Esophagus muscularis mucosa (tissue), 4 donors: ENCODE data around the gene GPR173. TPM values are rescaled to one million over a fixed set of nuclear protein-coding genes. Genes with fewer than 3 reads are reported as not detected.

Source experiments
- DNase-seq: peaks from one replicate; pipeline ENCODE4 v3.0.0-alpha.2; 2017; ENCODE audit errors: extremely low spot score
- H3K27ac ChIP-seq, 4 donors: fragments of 200-600 bp; sonication (generic); replicated peaks in 1 of 4; 1 replicate in 3 of 4; 2 replicates in 1 of 4; pipeline ENCODE4 v1.5.1; 2016 to 2019; ENCODE audit warnings: mild to moderate bottlenecking in 1 of 4
- H3K27me3 ChIP-seq, 4 donors: fragments of 200-600 bp; sonication (generic); one replicate each; pipeline versions ENCODE4 v1.5.1 to v1.6.0; 2016 to 2019
- H3K36me3 ChIP-seq, 4 donors: fragments of 200-600 bp; sonication (generic); one replicate each; pipeline ENCODE4 v1.5.1; 2016 to 2019
- H3K4me1 ChIP-seq, 4 donors: fragments of 200-600 bp; sonication (generic); one replicate each; pipeline ENCODE4 v1.5.1; 2016 to 2019
- H3K4me3 ChIP-seq, 4 donors: fragments of 200-600 bp; sonication (generic); 1 replicate in 2 of 4; 2 replicates in 2 of 4; pipeline ENCODE4 v1.5.1; 2016 to 2019; ENCODE audit warnings: mild to moderate bottlenecking in 4 of 4, moderate library complexity in 1 of 4
- H3K9me3 ChIP-seq, 4 donors: fragments of 200-600 bp; sonication (generic); 1 replicate in 3 of 4; 2 replicates in 1 of 4; pipeline ENCODE4 v1.5.1; 2016 to 2019
- EP300 ChIP-seq: sonication (generic); formaldehyde crosslinking; IDR thresholded peaks from one replicate; pipeline ENCODE4 v1.6.1; 2017; ENCODE audit warnings: antibody characterized with exemption
- POLR2A ChIP-seq: fragments of 450-650 bp; IDR thresholded peaks from one replicate; pipeline ENCODE4 v1.6.1; 2017; ENCODE audit warnings: antibody characterized with exemption, moderate library complexity, mild to moderate bottlenecking, low read depth
- POLR2AphosphoS5 ChIP-seq, 2 donors: sonication (generic); formaldehyde crosslinking; IDR thresholded peaks; one replicate each; pipeline ENCODE4 v1.6.1; 2017; ENCODE audit warnings: antibody characterized with exemption in 2 of 2
- WGBS: methylation state at CpG from one replicate; pipeline ENCODE4 v1.1.5; 2018; 5-methylcytosine and 5-hydroxymethylcytosine counted together
- intact Hi-C: fragments of 100-400 bp; cut with DNase I; formaldehyde crosslinking; loops from one replicate; pipeline ENCODE4 v1.15.1; 2023
- total RNA-seq, 4 donors: library from RNA; depleted of rRNA; stranded (reverse); fragments of >200 nt; gene quantifications; one replicate each; pipeline versions ENCODE4 v1.1.0 to v1.2.1, GENCODE V29; 2016
- TF ChIP-seq, protein P1 (sequence below), 3 experiments: fragments of 200-600 bp in 2 of 3; fragments of 450-650 bp in 1 of 3; sonication (generic) in 2 of 3; IDR thresholded peaks; one replicate each; pipeline ENCODE4 v1.5.1; 2017 to 2019; ENCODE audit warnings: antibody characterized with exemption in 3 of 3, mild to moderate bottlenecking in 2 of 3, moderate library complexity in 1 of 3

GPR173 gene
- total RNA-seq, 4 donors from 2014 or later: 0.83 to 2.8 (median 0.90) TPM

- no peak for TF ChIP-seq POLR2A
- TF ChIP-seq, protein P1, sequence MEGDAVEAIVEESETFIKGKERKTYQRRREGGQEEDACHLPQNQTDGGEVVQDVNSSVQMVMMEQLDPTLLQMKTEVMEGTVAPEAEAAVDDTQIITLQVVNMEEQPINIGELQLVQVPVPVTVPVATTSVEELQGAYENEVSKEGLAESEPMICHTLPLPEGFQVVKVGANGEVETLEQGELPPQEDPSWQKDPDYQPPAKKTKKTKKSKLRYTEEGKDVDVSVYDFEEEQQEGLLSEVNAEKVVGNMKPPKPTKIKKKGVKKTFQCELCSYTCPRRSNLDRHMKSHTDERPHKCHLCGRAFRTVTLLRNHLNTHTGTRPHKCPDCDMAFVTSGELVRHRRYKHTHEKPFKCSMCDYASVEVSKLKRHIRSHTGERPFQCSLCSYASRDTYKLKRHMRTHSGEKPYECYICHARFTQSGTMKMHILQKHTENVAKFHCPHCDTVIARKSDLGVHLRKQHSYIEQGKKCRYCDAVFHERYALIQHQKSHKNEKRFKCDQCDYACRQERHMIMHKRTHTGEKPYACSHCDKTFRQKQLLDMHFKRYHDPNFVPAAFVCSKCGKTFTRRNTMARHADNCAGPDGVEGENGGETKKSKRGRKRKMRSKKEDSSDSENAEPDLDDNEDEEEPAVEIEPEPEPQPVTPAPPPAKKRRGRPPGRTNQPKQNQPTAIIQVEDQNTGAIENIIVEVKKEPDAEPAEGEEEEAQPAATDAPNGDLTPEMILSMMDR (IDR thresholded peaks at IDR 0.05): no peak
- TF ChIP-seq POLR2AphosphoS5 (IDR thresholded peaks at IDR 0.05): no peak
- TF ChIP-seq EP300: no peak
These were observed 44.6 kb upstream of the GPR173 start for GRCh38 chrX:53004038-53004437.

GRCh38 chrX:53004811-53005210 is 43.8 kb upstream of the GPR173 start:
- intact Hi-C loops: no loop called here
- Histone ChIP-seq H3K27me3 (peaks cover 0 to 6% (median 2%) of the 10 kb centered on the region in 4 donors), H3K9me3 (peaks cover 0 to 7% (median 0%) of the 10 kb centered on the region in 4 donors), H3K4me1 (peaks cover 0 to 6% (median 1%) of the 10 kb centered on the region in 4 donors), H3K36me3 (no peaks in the 10 kb centered on the region), H3K27ac (no peak overlapping the region), H3K4me3 (no peak overlapping the region)
- no peak for DNase-seq
- TF ChIP-seq POLR2A (no peak), POLR2AphosphoS5 (IDR thresholded peaks at IDR 0.05) (no peak), EP300 (no peak)
- TF ChIP-seq, protein P1 (IDR thresholded peaks at IDR 0.05): no peak
- 30% methylated on average over 4 of the region's 4 CpGs for WGBS

More at GRCh38 chrX:53004038-53004437, 44.6 kb upstream of the GPR173 start:
- no peak for DNase-seq
- Histone ChIP-seq H3K27ac (no peak overlapping the region), H3K9me3 (peaks cover 0 to 7% (median 0%) of the 10 kb centered on the region in 4 donors), H3K36me3 (no peaks in the 10 kb centered on the region), H3K4me3 (no peak overlapping the region), H3K4me1 (peaks cover 0 to 6% (median 1%) of the 10 kb centered on the region in 4 donors), H3K27me3 (peaks cover 0 to 6% (median 2%) of the 10 kb centered on the region in 4 donors)
- intact Hi-C loops: no loop called here
- WGBS: 76% methylated on average over 3 of the region's 4 CpGs

DNA sequence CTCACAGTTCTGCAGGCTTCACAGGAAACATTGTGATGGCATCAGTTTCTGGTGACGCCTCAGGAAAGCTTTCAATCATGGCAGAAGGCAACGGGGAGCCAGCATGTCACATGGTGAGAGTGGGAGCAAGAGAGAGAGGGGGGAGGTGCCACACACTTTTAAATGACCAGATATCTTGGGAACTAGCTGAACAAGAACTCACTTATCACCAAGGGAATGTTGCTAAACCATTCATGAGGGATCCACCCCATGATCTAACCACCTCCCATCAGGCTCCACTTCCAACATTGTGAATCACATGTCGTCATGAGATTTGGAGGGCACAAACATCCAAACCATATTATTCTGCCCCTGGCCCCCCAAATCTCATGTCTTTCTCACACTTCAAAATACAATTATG is 43.3 kb upstream of the GPR173 start:
- Histone ChIP-seq H3K9me3 (peaks cover 0 to 7% (median 0%) of the 10 kb centered on the region in 4 donors), H3K27me3 (peaks cover 0 to 5% (median 2%) of the 10 kb centered on the region in 4 donors), H3K36me3 (no peaks in the 10 kb centered on the region), H3K4me1 (peaks cover 0 to 6% (median 1%) of the 10 kb centered on the region in 4 donors), H3K27ac (no peak overlapping the region), H3K4me3 (no peak overlapping the region)
- 40% methylated on average over 3 of the region's 3 CpGs for WGBS
- DNase-seq: no peak
- intact Hi-C loops: no loop called here
- TF ChIP-seq POLR2AphosphoS5 (IDR thresholded peaks at IDR 0.05) (no peak), POLR2A (no peak), EP300 (no peak)
- TF ChIP-seq, protein P1 (IDR thresholded peaks at IDR 0.05): no peak

DNA sequence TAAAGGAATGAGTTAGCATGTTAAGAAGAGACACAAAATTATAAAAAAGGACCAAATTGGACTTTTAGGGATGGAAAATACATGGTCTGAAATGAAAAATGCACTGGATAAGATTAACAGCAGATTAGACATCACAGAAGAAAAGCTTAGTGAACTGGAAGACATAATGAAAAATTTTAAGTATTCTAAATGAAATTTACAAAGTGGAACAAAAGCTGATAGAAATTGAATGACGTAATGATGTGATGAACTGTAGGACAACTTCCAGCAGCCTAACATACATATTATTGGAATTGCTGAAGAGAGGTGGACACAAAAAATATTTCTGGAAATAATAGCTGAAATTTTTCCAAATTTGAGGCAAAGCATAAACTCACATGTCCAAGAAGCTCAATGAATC is 39.6 kb upstream of the GPR173 start:
- Histone ChIP-seq H3K27me3 (no peaks in the 10 kb centered on the region), H3K27ac (no peak overlapping the region), H3K4me1 (peaks cover 0 to 6% (median 0%) of the 10 kb centered on the region in 4 donors), H3K9me3 (peaks cover 0 to 16% (median 0%) of the 10 kb centered on the region in 4 donors), H3K36me3 (no peaks in the 10 kb centered on the region), H3K4me3 (no peak overlapping the region)
- DNase-seq: no peak
- intact Hi-C loops: no loop called here
- TF ChIP-seq POLR2A (no peak), POLR2AphosphoS5 (IDR thresholded peaks at IDR 0.05) (no peak), EP300 (no peak)
- TF ChIP-seq, protein P1 (IDR thresholded peaks at IDR 0.05): no peak
- 94% methylated on average over 1 of the region's 1 CpG for WGBS

DNA sequence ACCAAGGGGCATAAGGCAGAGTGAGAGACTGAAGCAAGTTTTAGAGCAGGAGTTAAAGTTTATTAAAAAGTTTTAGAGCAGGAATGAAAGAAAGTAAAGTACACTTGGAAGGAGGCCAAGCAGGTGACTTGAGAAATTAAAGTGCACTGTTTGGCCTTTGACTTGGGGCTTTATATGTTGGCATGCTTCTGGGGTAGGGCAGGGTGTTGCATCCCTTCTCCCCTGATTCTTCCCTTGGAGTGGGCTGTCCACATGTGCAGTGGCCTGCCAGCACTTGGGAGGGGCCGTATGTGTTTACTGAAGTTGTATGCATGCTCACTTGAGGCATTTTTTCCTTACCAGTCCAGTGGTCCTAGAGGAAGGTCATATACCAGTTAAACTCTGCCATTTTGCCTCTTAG is 35.3 kb upstream of the GPR173 start:
- TF ChIP-seq POLR2AphosphoS5 (IDR thresholded peaks at IDR 0.05): no peak
- TF ChIP-seq, protein P1 (IDR thresholded peaks at IDR 0.05): no peak
- TF ChIP-seq EP300: no peak
- no peak for TF ChIP-seq POLR2A
- Histone ChIP-seq H3K27me3 (no peaks in the 10 kb centered on the region), H3K36me3 (no peaks in the 10 kb centered on the region), H3K27ac (no peak overlapping the region), H3K9me3 (peaks cover 0 to 16% (median 0%) of the 10 kb centered on the region in 4 donors), H3K4me1 (no peaks in the 10 kb centered on the region), H3K4me3 (no peak overlapping the region)
- no peak for DNase-seq
- WGBS: no CpG with 5 or more reads among the region's 1 CpG
- intact Hi-C loops: no loop called here
